A673 (cell line): ENCODE results near the gene GOLPH3.

Experiments
- CTCF ChIP-seq: fragments of 300-800, 200-600 bp; sonication (generic); conservative IDR thresholded peaks from 2 replicates; pipeline ENCODE4 v1.5.1; 2017; ENCODE audit warnings: low read depth, mild to moderate bottlenecking, antibody characterized with exemption, low read length, moderate library complexity, mixed read lengths
- EZH2 ChIP-seq: fragments of 200-600 bp; sonication (generic); IDR thresholded peaks from 2 replicates; pipeline ENCODE4 v1.6.1; 2017; ENCODE audit warnings: borderline replicate concordance, low read depth, mild to moderate bottlenecking, mixed read lengths, antibody characterized with exemption, low read length; ENCODE audit not compliant: poor library complexity, severe bottlenecking

DNA sequence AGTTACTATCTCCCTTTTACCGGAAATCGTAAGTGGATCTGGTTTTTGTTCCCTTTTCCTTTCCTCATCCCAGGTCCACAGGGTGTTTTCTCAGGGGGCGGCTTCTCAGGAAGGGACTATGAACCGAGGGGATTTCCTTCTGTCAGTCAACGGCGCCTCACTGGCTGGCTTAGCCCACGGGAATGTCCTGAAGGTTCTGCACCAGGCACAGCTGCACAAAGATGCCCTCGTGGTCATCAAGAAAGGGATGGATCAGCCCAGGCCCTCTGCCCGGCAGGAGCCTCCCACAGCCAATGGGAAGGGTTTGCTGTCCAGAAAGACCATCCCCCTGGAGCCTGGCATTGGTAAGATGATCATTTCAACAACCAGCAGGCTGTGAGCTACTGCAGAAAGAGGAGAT, 75.8 kb downstream of the GOLPH3 start:
- no peak for TF ChIP-seq CTCF
- no peak for TF ChIP-seq EZH2
